ENCODE data around the gene KCNK3.
"Not testable (repeated sequence)": the region's sequence is repeated elsewhere in the genome, so short reads cannot be mapped to it uniquely, and the experiment has no call there.

The KCNK3 gene

GRCh38 chr2:26658691-26659346 is 33.7 kb upstream of the KCNK3 start:
- no peak for DNase-seq
- in situ Hi-C loops (cut with HindIII; ENCODE audit: low pct_ligation_motif_present, low pct_unique_long_range_greater_than_20kb, low sequenced_read_pairs): no loop called here

- no peak for DNase-seq
- in situ Hi-C loops (cut with HindIII; ENCODE audit: low pct_ligation_motif_present, low pct_unique_long_range_greater_than_20kb, low sequenced_read_pairs): no loop called here
Observed at GRCh38 chr2:26660363-26660962, 32.1 kb upstream of the KCNK3 start.

- in situ Hi-C loops (cut with HindIII; ENCODE audit: low pct_ligation_motif_present, low pct_unique_long_range_greater_than_20kb, low sequenced_read_pairs); DNase-seq: not testable (repeated sequence)
Observed at GRCh38 chr2:26665296-26665695, 27.2 kb upstream of the KCNK3 start.

GRCh38 chr2:26666671-26667070 is 25.9 kb upstream of the KCNK3 start:
- no peak for DNase-seq

GRCh38 chr2:26668041-26668440 is 24.5 kb upstream of the KCNK3 start:
- no peak for DNase-seq
- in situ Hi-C loops (cut with HindIII; ENCODE audit: low pct_ligation_motif_present, low pct_unique_long_range_greater_than_20kb, low sequenced_read_pairs): no loop called here

More at GRCh38 chr2:26666671-26667070, 25.9 kb upstream of the KCNK3 start:
- in situ Hi-C loops (cut with HindIII; ENCODE audit: low pct_ligation_motif_present, low pct_unique_long_range_greater_than_20kb, low sequenced_read_pairs): no loop called here

- in situ Hi-C loops (cut with HindIII; ENCODE audit: low pct_ligation_motif_present, low pct_unique_long_range_greater_than_20kb, low sequenced_read_pairs): no loop called here
- DNase-seq: no peak
Observed at GRCh38 chr2:26668856-26669750, 23.4 kb upstream of the KCNK3 start.

GRCh38 chr2:26670171-26670570 is 22.4 kb upstream of the KCNK3 start:
- DNase-seq: no peak
- in situ Hi-C loops (cut with HindIII; ENCODE audit: low pct_ligation_motif_present, low pct_unique_long_range_greater_than_20kb, low sequenced_read_pairs): no loop called here

- no peak for DNase-seq
- in situ Hi-C loops (cut with HindIII; ENCODE audit: low pct_ligation_motif_present, low pct_unique_long_range_greater_than_20kb, low sequenced_read_pairs): no loop called here
Observed at GRCh38 chr2:26670931-26671460, 21.5 kb upstream of the KCNK3 start.

GRCh38 chr2:26671691-26672090 is 20.8 kb upstream of the KCNK3 start:
- no peak for DNase-seq
- in situ Hi-C loops (cut with HindIII; ENCODE audit: low pct_ligation_motif_present, low pct_unique_long_range_greater_than_20kb, low sequenced_read_pairs): no loop called here

- DNase-seq: no peak
- in situ Hi-C loops (cut with HindIII; ENCODE audit: low pct_ligation_motif_present, low pct_unique_long_range_greater_than_20kb, low sequenced_read_pairs): no loop called here
Observed at GRCh38 chr2:26672112-26672817, 20.3 kb upstream of the KCNK3 start.

- DNase-seq: no peak
- in situ Hi-C loops (cut with HindIII; ENCODE audit: low pct_ligation_motif_present, low pct_unique_long_range_greater_than_20kb, low sequenced_read_pairs): no loop called here
Observed at GRCh38 chr2:26672818-26673393, 19.6 kb upstream of the KCNK3 start.

- no peak for DNase-seq
- in situ Hi-C loops (cut with HindIII; ENCODE audit: low pct_ligation_motif_present, low pct_unique_long_range_greater_than_20kb, low sequenced_read_pairs): no loop called here
Observed at GRCh38 chr2:26674002-26674751, 18.3 kb upstream of the KCNK3 start.

GRCh38 chr2:26674771-26675170 is 17.8 kb upstream of the KCNK3 start:
- in situ Hi-C loops (cut with HindIII; ENCODE audit: low pct_ligation_motif_present, low pct_unique_long_range_greater_than_20kb, low sequenced_read_pairs): no loop called here
- no peak for DNase-seq

- DNase-seq: no peak
- in situ Hi-C loops (cut with HindIII; ENCODE audit: low pct_ligation_motif_present, low pct_unique_long_range_greater_than_20kb, low sequenced_read_pairs): no loop called here
Observed at GRCh38 chr2:26675651-26676255, 16.8 kb upstream of the KCNK3 start.

- no peak for DNase-seq
- in situ Hi-C loops (cut with HindIII; ENCODE audit: low pct_ligation_motif_present, low pct_unique_long_range_greater_than_20kb, low sequenced_read_pairs): no loop called here
Observed at GRCh38 chr2:26678035-26678434, 14.5 kb upstream of the KCNK3 start.

GRCh38 chr2:26679867-26680266 is 12.7 kb upstream of the KCNK3 start:
- in situ Hi-C loops (cut with HindIII; ENCODE audit: low pct_ligation_motif_present, low pct_unique_long_range_greater_than_20kb, low sequenced_read_pairs): no loop called here
- no peak for DNase-seq

GRCh38 chr2:26681656-26682055 is 10.9 kb upstream of the KCNK3 start:
- in situ Hi-C loops (cut with HindIII; ENCODE audit: low pct_ligation_motif_present, low pct_unique_long_range_greater_than_20kb, low sequenced_read_pairs): no loop called here

More at GRCh38 chr2:26681656-26682055, 10.9 kb upstream of the KCNK3 start:
- no peak for DNase-seq

Measured in ACHN (cell line).